ENCODE measurements around the gene C15orf40.
"Not testable (repeated sequence)": the region's sequence is repeated elsewhere in the genome, so short reads cannot be mapped to it uniquely, and the experiment has no call there.

C15orf40 gene

GRCh38 chr15:83011271-83012075 is at the start of gene C15orf40:
C15orf40 (minus strand) TSS chr15:83011639; CDS start chr15:83011607, 32 bp downstream.
- H3K4me3 ChIP-seq (ENCODE audit: low read length), result peak within 1 kb of the TSS; percentile 89
- no peaks in the 10 kb centered on the region for H3K27me3 ChIP-seq (ENCODE audit: control insufficient read depth, insufficient read depth, low read length)
- peak within 1 kb of the TSS; percentile 93 for H3K9ac ChIP-seq (ENCODE audit: low read length)
- H3K27ac ChIP-seq (ENCODE audit: low read length), result peak within 1 kb of the TSS; percentile 88
- peaks cover 19% of the 10 kb centered on the region for H3K36me3 ChIP-seq (ENCODE audit: control insufficient read depth, low read depth, low read length)
- peaks cover 18% of the 10 kb centered on the region for H3K4me1 ChIP-seq (ENCODE audit: control insufficient read depth, low read depth, low read length)
- H3K9me3 ChIP-seq (ENCODE audit: control insufficient read depth, low read depth, low read length), result no peaks in the 10 kb centered on the region

GRCh38 chr15:83057696-83058376 is 46.4 kb upstream of the C15orf40 start:
- H3K36me3 ChIP-seq (ENCODE audit: control insufficient read depth, low read depth, low read length), result peaks cover 31% of the 10 kb centered on the region

GRCh38 chr15:83057002-83057401 is 45.6 kb upstream of the C15orf40 start:
- peak overlapping the region; percentile 15 for H3K9ac ChIP-seq (ENCODE audit: low read length)
- H3K4me1 ChIP-seq (ENCODE audit: control insufficient read depth, low read depth, low read length), result peaks cover 17% of the 10 kb centered on the region
- H3K36me3 ChIP-seq (ENCODE audit: control insufficient read depth, low read depth, low read length), result peaks cover 31% of the 10 kb centered on the region
- H3K9me3 ChIP-seq (ENCODE audit: control insufficient read depth, low read depth, low read length), result no peaks in the 10 kb centered on the region
- H3K27me3 ChIP-seq (ENCODE audit: control insufficient read depth, insufficient read depth, low read length), result no peaks in the 10 kb centered on the region
- H3K4me3 ChIP-seq (ENCODE audit: low read length), result peak overlapping the region; percentile 27
- H3K27ac ChIP-seq (ENCODE audit: low read length), result no peak overlapping the region

More at GRCh38 chr15:83057696-83058376, 46.4 kb upstream of the C15orf40 start:
- H3K4me3 ChIP-seq (ENCODE audit: low read length), result no peak overlapping the region
- H3K9me3 ChIP-seq (ENCODE audit: control insufficient read depth, low read depth, low read length), result no peaks in the 10 kb centered on the region
- H3K27me3 ChIP-seq (ENCODE audit: control insufficient read depth, insufficient read depth, low read length), result no peaks in the 10 kb centered on the region
- H3K27ac ChIP-seq (ENCODE audit: low read length), result no peak overlapping the region
- peaks cover 17% of the 10 kb centered on the region for H3K4me1 ChIP-seq (ENCODE audit: control insufficient read depth, low read depth, low read length)
- H3K9ac ChIP-seq (ENCODE audit: low read length), result no peak overlapping the region

GRCh38 chr15:83053151-83053550 is 41.7 kb upstream of the C15orf40 start:
- Histone ChIP-seq H3K27me3 (ENCODE audit: control insufficient read depth, insufficient read depth, low read length) (no peaks in the 10 kb centered on the region), H3K4me1 (ENCODE audit: control insufficient read depth, low read depth, low read length) (peaks cover 15% of the 10 kb centered on the region), H3K27ac (ENCODE audit: low read length) (no peak overlapping the region), H3K4me3 (ENCODE audit: low read length) (no peak overlapping the region), H3K9me3 (ENCODE audit: control insufficient read depth, low read depth, low read length) (no peaks in the 10 kb centered on the region), H3K9ac (ENCODE audit: low read length) (no peak overlapping the region), H3K36me3 (ENCODE audit: control insufficient read depth, low read depth, low read length) (peaks cover 46% of the 10 kb centered on the region)

- Histone ChIP-seq H3K4me3 (ENCODE audit: low read length) (no peak overlapping the region), H3K4me1 (ENCODE audit: control insufficient read depth, low read depth, low read length) (no peaks in the 10 kb centered on the region), H3K27ac (ENCODE audit: low read length) (no peak overlapping the region), H3K9ac (ENCODE audit: low read length) (no peak overlapping the region), H3K36me3 (ENCODE audit: control insufficient read depth, low read depth, low read length) (peaks cover 53% of the 10 kb centered on the region), H3K27me3 (ENCODE audit: control insufficient read depth, insufficient read depth, low read length) (no peaks in the 10 kb centered on the region), H3K9me3 (ENCODE audit: control insufficient read depth, low read depth, low read length) (no peaks in the 10 kb centered on the region)
Observed at GRCh38 chr15:83046558-83047127, 35.2 kb upstream of the C15orf40 start.

- Histone ChIP-seq H3K27me3 (ENCODE audit: control insufficient read depth, insufficient read depth, low read length) (no peaks in the 10 kb centered on the region), H3K36me3 (ENCODE audit: control insufficient read depth, low read depth, low read length) (peaks cover 58% of the 10 kb centered on the region), H3K4me1 (ENCODE audit: control insufficient read depth, low read depth, low read length) (no peaks in the 10 kb centered on the region), H3K9me3 (ENCODE audit: control insufficient read depth, low read depth, low read length) (no peaks in the 10 kb centered on the region), H3K4me3 (ENCODE audit: low read length) (no peak overlapping the region), H3K9ac (ENCODE audit: low read length) (no peak overlapping the region), H3K27ac (ENCODE audit: low read length) (no peak overlapping the region)
Observed at GRCh38 chr15:83044156-83044555, 32.7 kb upstream of the C15orf40 start.

- Histone ChIP-seq H3K27me3 (ENCODE audit: control insufficient read depth, insufficient read depth, low read length) (no peaks in the 10 kb centered on the region), H3K9ac (ENCODE audit: low read length) (no peak overlapping the region), H3K9me3 (ENCODE audit: control insufficient read depth, low read depth, low read length) (no peaks in the 10 kb centered on the region), H3K27ac (ENCODE audit: low read length) (no peak overlapping the region), H3K4me1 (ENCODE audit: control insufficient read depth, low read depth, low read length) (no peaks in the 10 kb centered on the region), H3K36me3 (ENCODE audit: control insufficient read depth, low read depth, low read length) (peaks cover 26% of the 10 kb centered on the region), H3K4me3 (ENCODE audit: low read length) (no peak overlapping the region)
Observed at GRCh38 chr15:83039206-83039605, 27.8 kb upstream of the C15orf40 start.

GRCh38 chr15:83036253-83036652 is 24.8 kb upstream of the C15orf40 start:
- Histone ChIP-seq H3K36me3 (ENCODE audit: control insufficient read depth, low read depth, low read length) (peaks cover 19% of the 10 kb centered on the region), H3K27ac (ENCODE audit: low read length) (no peak overlapping the region)

GRCh38 chr15:83031234-83031633 is 19.8 kb upstream of the C15orf40 start:
- H3K27ac ChIP-seq (ENCODE audit: low read length); H3K27me3 ChIP-seq (ENCODE audit: control insufficient read depth, insufficient read depth, low read length); H3K9ac ChIP-seq (ENCODE audit: low read length); H3K9me3 ChIP-seq (ENCODE audit: control insufficient read depth, low read depth, low read length); H3K4me1 ChIP-seq (ENCODE audit: control insufficient read depth, low read depth, low read length); H3K4me3 ChIP-seq (ENCODE audit: low read length): not testable (repeated sequence)
- H3K36me3 ChIP-seq (ENCODE audit: control insufficient read depth, low read depth, low read length), result peaks cover 29% of the 10 kb centered on the region

More at GRCh38 chr15:83036253-83036652, 24.8 kb upstream of the C15orf40 start:
- Histone ChIP-seq H3K4me3 (ENCODE audit: low read length) (no peak overlapping the region), H3K9ac (ENCODE audit: low read length) (no peak overlapping the region), H3K9me3 (ENCODE audit: control insufficient read depth, low read depth, low read length) (no peaks in the 10 kb centered on the region), H3K27me3 (ENCODE audit: control insufficient read depth, insufficient read depth, low read length) (no peaks in the 10 kb centered on the region), H3K4me1 (ENCODE audit: control insufficient read depth, low read depth, low read length) (no peaks in the 10 kb centered on the region)

- H3K27me3 ChIP-seq (ENCODE audit: control insufficient read depth, insufficient read depth, low read length), result no peaks in the 10 kb centered on the region
- H3K4me3 ChIP-seq (ENCODE audit: low read length), result no peak overlapping the region
- H3K9me3 ChIP-seq (ENCODE audit: control insufficient read depth, low read depth, low read length), result no peaks in the 10 kb centered on the region
- peaks cover 29% of the 10 kb centered on the region for H3K36me3 ChIP-seq (ENCODE audit: control insufficient read depth, low read depth, low read length)
- no peak overlapping the region for H3K27ac ChIP-seq (ENCODE audit: low read length)
- no peak overlapping the region for H3K9ac ChIP-seq (ENCODE audit: low read length)
- H3K4me1 ChIP-seq (ENCODE audit: control insufficient read depth, low read depth, low read length), result no peaks in the 10 kb centered on the region
Observed at GRCh38 chr15:83030021-83030420, 18.6 kb upstream of the C15orf40 start.

GRCh38 chr15:83018436-83018835 is 7.0 kb upstream of the C15orf40 start:
- no peak overlapping the region for H3K27ac ChIP-seq (ENCODE audit: low read length)
- H3K27me3 ChIP-seq (ENCODE audit: control insufficient read depth, insufficient read depth, low read length), result no peaks in the 10 kb centered on the region
- H3K9me3 ChIP-seq (ENCODE audit: control insufficient read depth, low read depth, low read length), result no peaks in the 10 kb centered on the region
- H3K36me3 ChIP-seq (ENCODE audit: control insufficient read depth, low read depth, low read length), result peaks cover 28% of the 10 kb centered on the region
- no peaks in the 10 kb centered on the region for H3K4me1 ChIP-seq (ENCODE audit: control insufficient read depth, low read depth, low read length)
- H3K4me3 ChIP-seq (ENCODE audit: low read length), result no peak overlapping the region
- no peak overlapping the region for H3K9ac ChIP-seq (ENCODE audit: low read length)
